Ishikawa (cell line): ENCODE results near the gene PLXNA3.

ENCODE experiments used
- CEBPB ChIP-seq: IDR thresholded peaks from 2 replicates; pipeline ENCODE4 v1.6.1; 2012
- CREB1 ChIP-seq: IDR thresholded peaks from 2 replicates; pipeline ENCODE4 v1.6.1; 2012; ENCODE audit warnings: low read depth
- EGR1 ChIP-seq: IDR thresholded peaks from 2 replicates; pipeline ENCODE4 v1.6.1; 2012
- EP300 ChIP-seq: IDR thresholded peaks from 2 replicates; pipeline ENCODE4 v1.6.1; 2012; ENCODE audit warnings: borderline replicate concordance
- FOXM1 ChIP-seq: IDR thresholded peaks from 2 replicates; pipeline ENCODE4 v1.6.1; 2012; ENCODE audit warnings: low read depth, borderline replicate concordance
- MAX ChIP-seq: IDR thresholded peaks from 2 replicates; pipeline ENCODE4 v1.6.1; 2012
- NFIC ChIP-seq: IDR thresholded peaks from 2 replicates; pipeline ENCODE4 v1.6.1; 2012
- RAD21 ChIP-seq: IDR thresholded peaks from 2 replicates; pipeline ENCODE4 v1.6.1; 2012; ENCODE audit warnings: low read depth
- TAF1 ChIP-seq: IDR thresholded peaks from 2 replicates; pipeline ENCODE4 v1.6.1; 2012; ENCODE audit warnings: low read depth, mild to moderate bottlenecking
- TCF12 ChIP-seq: IDR thresholded peaks from 2 replicates; pipeline ENCODE4 v1.6.1; 2012; ENCODE audit warnings: low read depth
- TEAD4 ChIP-seq: IDR thresholded peaks from 2 replicates; pipeline ENCODE4 v1.6.1; 2012
- USF1 ChIP-seq: IDR thresholded peaks from 2 replicates; pipeline ENCODE4 v1.6.1; 2012
- YY1 ChIP-seq: IDR thresholded peaks from 2 replicates; pipeline ENCODE4 v1.6.1; 2012; ENCODE audit warnings: low read depth
- ZBTB7A ChIP-seq: IDR thresholded peaks from 2 replicates; pipeline ENCODE4 v1.6.1; 2012; ENCODE audit warnings: low read depth
- TF ChIP-seq, protein P1 (sequence below): IDR thresholded peaks from 2 replicates; pipeline ENCODE4 v1.6.1; 2012; ENCODE audit warnings: low read depth, mild to moderate bottlenecking

Gene PLXNA3

GRCh38 chrX:154426916-154427770 lies 30.9 kb upstream of the PLXNA3 start:
- TF ChIP-seq USF1: no peak

DNA sequence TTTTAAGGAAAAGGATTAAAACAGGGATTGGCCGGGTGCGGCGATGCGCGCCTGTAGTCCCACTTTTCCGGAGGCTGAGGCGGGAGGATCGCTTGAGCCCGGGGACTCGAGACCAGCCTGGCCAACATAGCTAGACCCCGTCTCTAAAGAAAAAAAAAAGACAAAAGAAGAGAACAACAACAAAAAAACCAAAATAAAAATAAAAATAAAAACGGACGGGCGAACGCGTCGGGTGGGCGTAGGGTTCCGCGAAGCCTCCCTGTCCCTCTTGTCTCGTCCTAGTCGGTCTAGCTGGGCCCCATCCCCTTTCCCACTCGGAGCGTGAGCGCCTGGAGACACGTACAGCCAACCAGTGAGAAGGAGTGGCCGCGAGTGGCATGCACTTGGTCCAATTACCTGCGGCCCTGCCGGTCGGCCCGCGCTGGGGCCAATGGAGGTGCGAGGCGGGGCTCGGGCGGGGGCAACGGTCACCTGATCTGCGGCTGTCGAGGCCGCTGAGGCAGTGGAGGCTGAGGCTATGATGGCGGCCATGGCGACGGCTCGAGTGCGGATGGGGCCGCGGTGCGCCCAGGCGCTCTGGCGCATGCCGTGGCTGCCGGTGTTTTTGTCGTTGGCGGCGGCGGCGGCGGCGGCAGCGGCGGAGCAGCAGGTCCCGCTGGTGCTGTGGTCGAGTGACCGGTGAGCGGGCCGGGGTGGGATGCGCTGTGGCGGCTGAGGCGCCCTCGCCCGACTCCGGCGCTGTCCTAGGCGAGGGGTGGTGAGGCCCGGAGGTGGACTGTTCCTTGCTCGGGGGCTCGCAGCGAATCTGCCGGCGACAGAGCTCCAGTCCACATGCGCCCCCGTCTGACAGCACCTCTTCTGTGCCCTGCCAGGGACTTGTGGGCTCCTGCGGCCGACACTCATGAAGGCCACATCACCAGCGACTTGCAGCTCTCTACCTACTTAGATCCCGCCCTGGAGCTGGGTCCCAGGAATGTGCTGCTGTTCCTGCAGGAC lies 29.6 kb upstream of the PLXNA3 start, which contains the start of gene ATP6AP1:
Gene ATP6AP1, plus strand, starts transcription at position 502 of the 996 bp plus-strand sequence. Its CDS starts 16 bp downstream, at position 518.
- TF ChIP-seq NFIC (no peak), USF1 (peak; percentile 92), YY1 (peak; percentile 92), ZBTB7A (no peak), EGR1 (0 out of 2 replicates have a peak, but pooled peaks have one; percentile 14), CEBPB (no peak), TAF1 (peak; percentile 59; the same call in 1 of the 2 replicates), CREB1 (no peak), MAX (peak; percentile 51)

DNA sequence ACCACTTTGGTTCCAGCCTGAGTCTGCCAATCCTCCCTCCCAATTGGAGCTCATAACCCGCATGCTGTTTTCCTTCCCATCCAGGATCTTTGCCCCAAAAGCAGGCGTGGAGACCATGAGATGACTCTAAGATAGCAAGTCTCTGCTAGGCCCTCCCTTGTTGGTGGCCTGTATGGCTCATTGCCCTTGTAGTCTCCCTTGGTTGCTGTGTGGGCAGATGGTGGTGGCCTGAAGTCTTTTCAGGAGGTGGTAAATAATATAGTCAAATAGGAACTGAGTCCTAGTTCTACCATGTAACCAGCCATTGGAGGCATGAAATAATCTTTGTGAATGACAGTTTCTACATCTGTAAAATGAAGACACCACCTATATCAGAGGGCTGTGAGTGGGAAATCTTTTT lies 28.4 kb upstream of the PLXNA3 start:
- TF ChIP-seq, protein P1, sequence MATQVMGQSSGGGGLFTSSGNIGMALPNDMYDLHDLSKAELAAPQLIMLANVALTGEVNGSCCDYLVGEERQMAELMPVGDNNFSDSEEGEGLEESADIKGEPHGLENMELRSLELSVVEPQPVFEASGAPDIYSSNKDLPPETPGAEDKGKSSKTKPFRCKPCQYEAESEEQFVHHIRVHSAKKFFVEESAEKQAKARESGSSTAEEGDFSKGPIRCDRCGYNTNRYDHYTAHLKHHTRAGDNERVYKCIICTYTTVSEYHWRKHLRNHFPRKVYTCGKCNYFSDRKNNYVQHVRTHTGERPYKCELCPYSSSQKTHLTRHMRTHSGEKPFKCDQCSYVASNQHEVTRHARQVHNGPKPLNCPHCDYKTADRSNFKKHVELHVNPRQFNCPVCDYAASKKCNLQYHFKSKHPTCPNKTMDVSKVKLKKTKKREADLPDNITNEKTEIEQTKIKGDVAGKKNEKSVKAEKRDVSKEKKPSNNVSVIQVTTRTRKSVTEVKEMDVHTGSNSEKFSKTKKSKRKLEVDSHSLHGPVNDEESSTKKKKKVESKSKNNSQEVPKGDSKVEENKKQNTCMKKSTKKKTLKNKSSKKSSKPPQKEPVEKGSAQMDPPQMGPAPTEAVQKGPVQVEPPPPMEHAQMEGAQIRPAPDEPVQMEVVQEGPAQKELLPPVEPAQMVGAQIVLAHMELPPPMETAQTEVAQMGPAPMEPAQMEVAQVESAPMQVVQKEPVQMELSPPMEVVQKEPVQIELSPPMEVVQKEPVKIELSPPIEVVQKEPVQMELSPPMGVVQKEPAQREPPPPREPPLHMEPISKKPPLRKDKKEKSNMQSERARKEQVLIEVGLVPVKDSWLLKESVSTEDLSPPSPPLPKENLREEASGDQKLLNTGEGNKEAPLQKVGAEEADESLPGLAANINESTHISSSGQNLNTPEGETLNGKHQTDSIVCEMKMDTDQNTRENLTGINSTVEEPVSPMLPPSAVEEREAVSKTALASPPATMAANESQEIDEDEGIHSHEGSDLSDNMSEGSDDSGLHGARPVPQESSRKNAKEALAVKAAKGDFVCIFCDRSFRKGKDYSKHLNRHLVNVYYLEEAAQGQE: no peak
- TF ChIP-seq TEAD4 (no peak), CREB1 (no peak), TCF12 (no peak), CEBPB (no peak), YY1 (no peak), EGR1 (no peak), MAX (no peak), EP300 (no peak), ZBTB7A (no peak), RAD21 (no peak), TAF1 (no peak), FOXM1 (no peak)

DNA sequence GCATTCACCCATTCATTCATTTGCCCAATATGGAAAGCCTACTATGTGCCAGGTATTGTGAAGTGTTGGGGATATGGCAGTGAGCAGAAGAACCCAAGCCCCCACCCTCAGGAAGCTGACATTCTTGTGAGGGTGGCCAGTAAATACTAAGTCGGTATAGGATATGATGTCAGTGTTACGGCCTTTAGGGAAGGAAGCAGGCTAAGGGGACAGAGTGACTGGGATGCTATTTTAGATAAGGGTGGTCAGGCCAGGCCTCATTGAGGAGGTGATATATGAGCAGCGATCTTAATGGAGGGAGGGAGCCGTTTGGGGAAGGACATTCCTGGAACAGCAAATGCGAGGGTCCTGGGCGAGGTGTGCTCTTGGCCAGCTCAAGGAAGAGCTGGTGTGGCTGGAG lies 27.6 kb upstream of the PLXNA3 start:
- no peak for TF ChIP-seq NFIC
- TF ChIP-seq TEAD4: no peak
- no peak for TF ChIP-seq TAF1
- no peak for TF ChIP-seq YY1
- TF ChIP-seq TCF12: no peak
- no peak for TF ChIP-seq EP300
- no peak for TF ChIP-seq MAX
- no peak for TF ChIP-seq ZBTB7A
- TF ChIP-seq EGR1: no peak
- no peak for TF ChIP-seq CEBPB

DNA sequence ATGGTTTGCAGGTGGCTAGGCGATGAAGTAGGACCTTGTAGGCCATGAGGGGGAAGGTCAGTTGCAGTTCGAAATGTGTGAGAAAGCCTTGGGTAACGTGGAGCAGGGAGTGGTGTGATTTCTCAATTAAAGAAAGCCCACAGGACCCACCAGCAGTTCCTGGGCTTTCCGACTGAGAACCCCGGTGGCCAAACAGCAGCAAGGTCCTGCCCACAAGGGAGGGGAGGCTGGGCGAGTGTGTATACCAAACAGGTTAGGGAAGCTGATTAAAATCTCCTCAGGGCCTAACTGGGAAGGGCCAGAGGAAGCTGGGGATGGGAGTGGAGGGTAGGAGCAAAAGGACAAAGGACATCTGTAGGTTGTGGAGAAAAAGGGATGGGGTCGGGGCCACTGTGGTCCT lies 27.2 kb upstream of the PLXNA3 start:
- TF ChIP-seq TEAD4 (no peak), MAX (no peak), ZBTB7A (no peak), NFIC (no peak), CREB1 (no peak), TAF1 (no peak), CEBPB (no peak), USF1 (no peak), EGR1 (no peak), YY1 (no peak), FOXM1 (no peak), TCF12 (no peak), RAD21 (no peak), EP300 (no peak)
- TF ChIP-seq, protein P1: no peak
